ENCODE results near the gene HCK.

The HCK gene

DNA sequence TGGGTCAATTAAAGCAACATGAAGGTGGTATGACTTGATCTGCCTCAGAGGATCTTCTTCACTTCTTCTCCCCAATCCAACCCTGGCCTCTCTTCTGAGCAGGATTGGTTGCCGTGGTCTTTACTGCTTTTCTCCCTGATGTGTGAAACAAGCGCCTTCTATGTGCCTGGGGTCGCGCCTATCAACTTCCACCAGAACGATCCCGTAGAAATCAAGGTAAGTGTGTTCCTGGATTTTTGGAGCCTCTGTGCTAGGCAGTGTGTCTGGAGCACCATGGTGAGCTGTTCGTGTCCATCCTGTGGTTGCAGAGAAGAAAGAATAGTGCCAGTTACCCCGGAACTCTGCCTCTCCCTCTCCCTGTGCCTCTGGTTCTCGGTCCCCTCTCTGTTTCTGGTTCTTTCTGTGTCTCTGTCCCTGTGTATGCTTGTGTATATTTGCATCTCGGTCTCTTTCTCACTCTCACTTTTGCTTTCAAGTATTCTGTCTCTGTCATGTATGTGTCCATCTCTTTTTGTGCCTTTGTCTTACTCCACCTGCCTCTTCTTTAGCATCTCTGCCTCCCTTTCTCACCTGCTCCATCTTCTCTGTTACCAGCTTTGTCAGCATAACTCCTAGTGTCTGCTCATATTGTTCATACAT lies 81.0 kb downstream of the HCK start:
- DNase-seq = no peak

DNA sequence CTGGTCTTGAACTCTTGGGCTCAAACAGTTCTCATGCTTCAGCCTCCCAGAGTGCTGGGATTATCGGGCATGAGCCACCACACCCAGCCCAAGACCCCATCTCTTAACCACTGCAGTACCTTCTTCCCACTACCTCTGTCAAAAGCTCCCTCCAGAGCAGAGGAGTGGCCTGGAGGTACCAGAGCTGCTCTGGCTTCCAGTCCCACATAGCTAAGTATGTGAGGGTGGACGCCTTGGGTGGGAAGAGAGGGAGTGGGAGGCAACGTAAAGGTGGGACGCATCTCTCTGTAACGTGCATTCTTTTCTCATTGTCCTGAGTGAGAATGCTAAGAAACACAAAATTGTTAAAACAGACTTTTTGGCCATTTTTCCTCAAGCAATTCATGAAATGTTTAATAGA lies 82.0 kb downstream of the HCK start:
- DNase-seq = no peak

DNA sequence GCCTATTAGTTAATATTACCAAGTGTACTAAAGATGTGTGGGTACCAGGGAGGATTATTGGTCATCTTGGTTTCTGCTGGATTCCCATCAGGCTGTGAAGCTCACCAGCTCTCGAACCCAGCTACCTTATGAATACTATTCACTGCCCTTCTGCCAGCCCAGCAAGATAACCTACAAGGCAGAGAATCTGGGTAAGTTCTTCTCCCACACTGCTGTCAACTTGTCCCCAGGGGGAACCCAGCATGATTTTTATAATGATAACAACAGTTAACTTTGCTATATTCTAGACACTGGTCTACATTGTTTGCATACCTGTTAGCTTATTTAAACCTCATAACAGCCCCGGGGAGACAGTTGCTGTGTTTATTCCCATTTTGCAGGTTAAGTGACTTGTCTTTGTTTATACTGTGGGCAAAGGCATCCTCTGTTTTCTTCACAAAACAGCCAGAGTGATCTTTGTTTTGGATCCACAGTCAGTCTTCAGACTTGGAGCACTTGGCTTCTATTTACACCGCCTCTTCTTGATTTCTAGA lies 84.0 kb downstream of the HCK start:
- DNase-seq = peak; percentile 59

DNA sequence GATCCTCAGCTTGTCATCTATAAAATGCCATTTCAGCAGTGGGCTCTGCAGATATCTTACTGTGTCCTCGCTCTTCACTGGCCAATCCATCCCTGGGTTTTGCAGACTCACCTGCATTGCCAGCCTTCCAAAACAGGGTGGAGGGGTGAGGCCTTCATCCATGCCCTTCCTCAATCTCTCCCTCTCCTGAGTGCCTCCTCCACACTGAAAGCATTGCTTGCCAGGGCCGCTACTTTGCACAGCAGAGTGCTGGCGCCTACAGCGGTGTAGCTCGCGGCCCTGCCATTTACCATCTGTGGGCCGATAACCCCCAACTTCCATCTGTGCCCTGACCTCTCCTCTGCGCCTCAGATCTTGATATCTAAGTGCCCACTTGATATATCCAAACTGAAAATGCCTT lies 86.9 kb downstream of the HCK start:
- no peak for DNase-seq

DNA sequence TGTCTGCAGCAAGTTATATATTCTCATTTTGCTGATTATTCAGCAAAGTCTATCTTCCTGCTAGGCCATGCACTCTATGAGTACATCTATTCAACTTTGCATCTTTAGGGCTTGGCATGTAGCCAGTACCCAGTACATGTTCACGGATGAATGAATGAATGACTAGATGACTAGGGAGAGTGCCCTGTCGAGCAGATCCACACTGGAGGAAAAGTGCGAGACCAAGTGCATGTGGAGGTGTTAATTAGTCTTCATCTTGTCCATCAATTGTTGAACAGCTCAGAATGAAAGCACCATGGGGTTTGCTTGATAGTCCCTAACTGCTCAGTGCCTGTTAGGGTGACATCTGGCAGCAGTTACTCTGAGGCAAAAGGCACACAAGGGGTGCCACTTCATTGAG lies 87.9 kb downstream of the HCK start:
- DNase-seq = no peak

DNA sequence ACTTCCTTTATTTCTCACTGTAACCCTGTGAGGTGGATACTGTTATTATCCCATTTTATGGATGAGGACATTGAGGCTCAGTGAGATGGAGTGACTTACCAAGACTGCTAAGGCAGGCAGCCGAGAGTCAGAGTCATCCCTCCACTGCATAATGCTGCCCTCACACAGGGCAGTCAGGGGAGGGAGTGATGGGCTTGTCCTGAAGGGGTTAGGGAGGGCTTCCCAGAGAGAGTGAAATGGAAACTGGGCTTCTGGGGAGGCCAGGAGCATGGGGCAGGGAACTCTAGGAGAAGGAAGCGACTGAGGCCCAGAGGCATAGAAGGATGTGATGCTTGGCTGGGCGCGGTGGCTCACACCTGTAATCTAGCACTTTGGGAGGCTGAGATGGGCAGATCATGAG lies 88.6 kb downstream of the HCK start:
- peak; percentile 13 for DNase-seq

DNA sequence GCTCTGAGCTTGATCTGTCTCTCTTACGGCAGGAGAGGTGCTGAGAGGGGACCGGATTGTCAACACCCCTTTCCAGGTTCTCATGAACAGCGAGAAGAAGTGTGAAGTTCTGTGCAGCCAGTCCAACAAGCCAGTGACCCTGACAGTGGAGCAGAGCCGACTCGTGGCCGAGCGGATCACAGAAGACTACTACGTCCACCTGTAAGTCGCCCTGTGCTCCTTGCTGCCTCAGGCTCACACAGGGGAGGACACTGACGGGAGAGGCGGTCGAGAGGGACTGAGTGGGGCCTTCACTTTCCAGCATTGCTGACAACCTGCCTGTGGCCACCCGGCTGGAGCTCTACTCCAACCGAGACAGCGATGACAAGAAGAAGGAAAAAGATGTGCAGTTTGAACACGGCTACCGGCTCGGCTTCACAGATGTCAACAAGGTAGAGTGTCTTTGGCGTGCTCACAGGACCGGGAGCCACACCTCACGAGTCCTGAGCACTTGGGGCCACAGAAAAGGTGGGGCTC lies 89.5 kb downstream of the HCK start:
- DNase-seq = peak; percentile 50

DNA sequence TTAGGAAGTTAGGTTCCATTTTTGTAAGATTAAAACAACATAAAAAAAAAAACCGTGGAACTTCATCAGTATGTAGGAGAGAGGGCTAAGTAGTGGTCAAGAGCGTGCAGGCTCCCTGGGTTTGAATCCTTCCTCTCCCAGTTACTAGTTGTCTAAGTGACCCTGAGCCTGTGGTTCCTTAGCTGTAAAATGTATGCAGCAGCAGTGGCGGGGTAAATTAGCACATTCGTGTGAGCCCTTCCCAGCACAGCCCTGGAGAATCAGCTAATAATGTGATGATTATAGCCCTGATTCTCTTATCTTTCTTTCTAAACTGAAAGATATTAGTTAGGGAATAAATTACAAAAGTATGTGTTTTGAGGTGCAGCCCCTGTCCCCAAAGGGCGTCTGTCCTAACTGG lies 90.0 kb downstream of the HCK start:
- peak; percentile 22 for DNase-seq

DNA sequence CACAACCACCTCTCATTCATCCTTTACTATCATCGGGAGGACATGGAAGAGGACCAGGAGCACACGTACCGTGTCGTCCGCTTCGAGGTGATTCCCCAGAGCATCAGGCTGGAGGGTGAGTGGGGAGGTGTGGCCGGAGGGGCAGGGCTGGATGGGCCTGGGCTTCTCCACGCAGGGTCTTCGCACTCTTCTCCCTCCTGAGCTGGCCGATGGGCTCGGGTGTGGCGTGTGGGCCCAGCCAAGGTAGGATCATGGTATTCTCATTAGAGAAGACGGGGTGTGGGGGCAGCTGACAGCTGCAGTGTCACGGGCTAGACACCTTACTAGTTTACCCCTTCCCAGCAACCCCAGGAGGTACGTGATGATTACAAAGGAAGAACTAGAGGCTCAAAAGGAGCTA lies 90.9 kb downstream of the HCK start:
- peak; percentile 38 for DNase-seq

DNA sequence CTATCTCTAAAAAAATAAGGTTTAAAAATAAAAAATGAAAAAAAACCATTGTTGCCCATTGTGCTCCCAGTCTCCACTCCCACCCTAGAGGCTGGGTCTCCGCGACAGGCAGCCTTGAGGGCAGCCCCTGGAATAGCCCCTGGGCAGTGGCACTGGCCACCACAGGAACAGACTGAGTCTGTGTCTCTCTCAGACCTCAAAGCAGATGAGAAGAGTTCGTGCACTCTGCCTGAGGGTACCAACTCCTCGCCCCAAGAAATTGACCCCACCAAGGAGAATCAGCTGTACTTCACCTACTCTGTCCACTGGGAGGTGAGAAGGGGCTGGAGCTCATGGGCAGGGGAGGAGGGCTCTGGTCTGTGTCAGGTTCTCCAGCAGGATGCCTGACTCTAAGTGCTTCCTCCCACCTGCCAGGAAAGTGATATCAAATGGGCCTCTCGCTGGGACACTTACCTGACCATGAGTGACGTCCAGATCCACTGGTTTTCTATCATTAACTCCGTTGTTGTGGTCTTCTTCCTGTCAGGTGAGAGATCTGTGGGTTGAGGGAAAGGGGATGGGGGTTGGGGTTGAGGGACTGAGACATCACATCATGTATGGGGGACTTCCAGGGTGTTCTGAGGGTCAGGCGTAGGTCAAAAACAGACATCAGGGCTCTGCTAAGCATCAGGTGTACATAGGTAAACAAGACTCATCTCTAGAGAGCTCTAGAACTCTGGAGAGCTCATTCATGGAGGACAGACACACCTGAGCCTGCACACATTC lies 93.0 kb downstream of the HCK start:
- peak; percentile 26 for DNase-seq

DNA sequence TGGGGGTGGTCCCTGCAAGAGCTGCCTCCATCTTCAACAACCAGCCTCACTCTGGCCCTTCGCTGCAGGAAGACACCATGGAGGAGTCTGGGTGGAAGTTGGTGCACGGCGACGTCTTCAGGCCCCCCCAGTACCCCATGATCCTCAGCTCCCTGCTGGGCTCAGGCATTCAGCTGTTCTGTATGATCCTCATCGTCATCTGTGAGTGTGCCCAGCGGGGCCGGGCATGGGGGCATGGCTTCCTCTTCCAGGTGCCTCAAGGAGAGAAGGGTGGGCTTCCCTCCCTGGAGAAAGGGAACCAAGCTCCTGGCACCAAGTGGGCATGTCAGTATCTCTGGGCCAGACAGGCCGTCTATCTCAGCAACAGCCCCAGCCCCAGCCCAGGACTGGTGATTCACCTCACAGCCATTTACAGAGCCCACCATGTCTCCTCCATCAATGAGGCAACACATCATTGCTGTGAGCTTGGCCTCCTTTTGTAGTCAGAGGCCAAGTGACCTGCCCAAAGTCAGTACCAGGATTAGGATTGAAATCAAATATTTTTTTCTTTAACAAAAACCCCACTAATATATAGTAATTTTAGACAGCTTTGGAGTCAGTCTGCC lies 97.6 kb downstream of the HCK start:
- peak; percentile 76 for DNase-seq

DNA sequence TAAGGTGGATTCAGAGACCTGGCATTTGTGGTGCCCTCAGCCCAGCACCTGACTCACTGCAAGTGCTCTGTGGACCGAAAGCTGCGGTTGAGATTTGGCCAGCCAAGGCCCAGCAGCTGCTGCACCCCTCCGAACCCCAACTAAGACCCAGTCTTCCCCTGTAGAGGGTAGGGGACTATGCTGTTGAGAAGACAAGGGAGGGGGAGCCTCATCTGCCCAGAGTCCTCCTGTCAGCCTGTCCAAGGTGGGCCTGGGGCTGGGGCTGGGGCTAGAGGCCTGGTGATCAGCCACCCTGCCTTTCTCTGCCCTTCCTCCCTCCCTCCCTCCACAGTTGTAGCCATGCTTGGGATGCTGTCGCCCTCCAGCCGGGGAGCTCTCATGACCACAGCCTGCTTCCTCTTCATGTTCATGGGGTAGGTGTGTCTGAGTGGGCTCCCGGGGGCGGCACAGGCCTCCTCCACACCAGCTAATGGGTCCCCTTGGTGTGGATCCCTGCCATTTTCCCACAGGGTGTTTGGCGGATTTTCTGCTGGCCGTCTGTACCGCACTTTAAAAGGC lies 98.3 kb downstream of the HCK start:
- peak; percentile 41 for DNase-seq
